Gastrocnemius medialis (tissue), 4 donors: Measurements from ENCODE around the gene PRKD1.

Source experiments
- CTCF ChIP-seq, 5 experiments: fragments of 450-650 bp in 3 of 5; fragments of 200-600 bp in 2 of 5; sonication (generic) in 2 of 5; IDR thresholded peaks in 4 of 5; conservative IDR thresholded peaks in 1 of 5; 1 replicate in 4 of 5; 2 replicates in 1 of 5; pipeline ENCODE4 v1.5.1; 2016 to 2019; ENCODE audit warnings: antibody characterized with exemption in 5 of 5, mild to moderate bottlenecking in 3 of 5, moderate library complexity in 3 of 5
- POLR2A ChIP-seq, 2 donors: fragments of 450-650 bp; IDR thresholded peaks; one replicate each; pipeline ENCODE4 v1.6.1; 2017; ENCODE audit warnings: antibody characterized with exemption in 2 of 2, mild to moderate bottlenecking in 2 of 2, moderate library complexity in 2 of 2

GRCh38 chr14:29648045-29648444, 279.6 kb downstream of the PRKD1 start:
- TF ChIP-seq CTCF (IDR thresholded peaks at IDR 0.05 in 4 of 5, conservative IDR thresholded peaks at IDR 0.05 in 1 of 5) (no peak), POLR2A (IDR thresholded peaks at IDR 0.05) (no peak)
